Fibroblast of villous mesenchyme (primary cell): ENCODE results near the gene TGM5. TPM values are rescaled to one million over a fixed set of nuclear protein-coding genes. Genes with fewer than 3 reads are reported as not detected.
"Not testable (repeated sequence)": the region's sequence is repeated elsewhere in the genome, so short reads cannot be mapped to it uniquely, and the experiment has no call there.

Experiments
- DNase-seq: peaks from one replicate; pipeline ENCODE4 v3.0.0-alpha.2; 2010; ENCODE audit warnings: low read depth
- H3K4me3 ChIP-seq: 2 replicates; pipeline ENCODE4 v1.5.1; 2011; ENCODE audit warnings: low read depth, mild to moderate bottlenecking, low read length
- total RNA-seq: library from RNA; depleted of rRNA; stranded (reverse); fragments of >200 nt; gene quantifications from 2 replicates; pipeline ENCODE4 v1.2.3, GENCODE V29; 2012
- TF ChIP-seq, protein P1 (sequence below): IDR thresholded peaks from 2 replicates; pipeline ENCODE4 v1.5.1; 2012; ENCODE audit warnings: low read depth, mild to moderate bottlenecking, low read length; ENCODE audit not compliant: insufficient read depth

The TGM5 gene
- total RNA-seq, 1 donor: not detected

DNA sequence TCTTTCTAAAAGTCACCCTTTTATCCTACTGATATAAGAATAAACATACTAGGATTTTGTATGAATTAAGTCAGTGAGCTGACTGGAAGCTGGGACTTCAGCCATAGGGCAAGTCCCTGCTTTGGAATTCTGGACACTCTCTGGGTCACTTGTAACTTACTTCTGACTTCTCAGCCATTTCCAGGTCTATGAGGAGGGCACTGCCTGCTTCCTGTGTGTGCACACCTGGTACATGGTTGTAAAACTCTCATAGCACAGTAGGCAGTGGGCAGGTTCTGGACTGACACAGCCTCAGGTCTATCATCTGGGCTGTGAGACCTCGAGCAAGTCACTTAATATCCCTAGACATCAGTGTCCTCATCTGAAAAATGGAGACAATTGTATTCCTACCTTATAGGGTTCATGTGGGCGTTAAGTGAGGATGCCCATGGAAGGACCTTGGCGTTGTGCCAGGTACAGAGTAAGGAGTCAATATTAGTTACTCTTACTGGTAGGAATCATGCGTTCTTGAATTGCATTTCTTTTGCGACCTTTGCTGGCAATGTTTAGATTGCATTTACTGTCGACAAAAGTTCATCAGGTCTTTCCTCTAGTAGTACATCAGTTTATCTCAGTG lies 27.5 kb upstream of the TGM5 start:
- DNase-seq: no peak
- TF ChIP-seq, protein P1, sequence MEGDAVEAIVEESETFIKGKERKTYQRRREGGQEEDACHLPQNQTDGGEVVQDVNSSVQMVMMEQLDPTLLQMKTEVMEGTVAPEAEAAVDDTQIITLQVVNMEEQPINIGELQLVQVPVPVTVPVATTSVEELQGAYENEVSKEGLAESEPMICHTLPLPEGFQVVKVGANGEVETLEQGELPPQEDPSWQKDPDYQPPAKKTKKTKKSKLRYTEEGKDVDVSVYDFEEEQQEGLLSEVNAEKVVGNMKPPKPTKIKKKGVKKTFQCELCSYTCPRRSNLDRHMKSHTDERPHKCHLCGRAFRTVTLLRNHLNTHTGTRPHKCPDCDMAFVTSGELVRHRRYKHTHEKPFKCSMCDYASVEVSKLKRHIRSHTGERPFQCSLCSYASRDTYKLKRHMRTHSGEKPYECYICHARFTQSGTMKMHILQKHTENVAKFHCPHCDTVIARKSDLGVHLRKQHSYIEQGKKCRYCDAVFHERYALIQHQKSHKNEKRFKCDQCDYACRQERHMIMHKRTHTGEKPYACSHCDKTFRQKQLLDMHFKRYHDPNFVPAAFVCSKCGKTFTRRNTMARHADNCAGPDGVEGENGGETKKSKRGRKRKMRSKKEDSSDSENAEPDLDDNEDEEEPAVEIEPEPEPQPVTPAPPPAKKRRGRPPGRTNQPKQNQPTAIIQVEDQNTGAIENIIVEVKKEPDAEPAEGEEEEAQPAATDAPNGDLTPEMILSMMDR: no peak
- no peak overlapping the region for H3K4me3 ChIP-seq

DNA sequence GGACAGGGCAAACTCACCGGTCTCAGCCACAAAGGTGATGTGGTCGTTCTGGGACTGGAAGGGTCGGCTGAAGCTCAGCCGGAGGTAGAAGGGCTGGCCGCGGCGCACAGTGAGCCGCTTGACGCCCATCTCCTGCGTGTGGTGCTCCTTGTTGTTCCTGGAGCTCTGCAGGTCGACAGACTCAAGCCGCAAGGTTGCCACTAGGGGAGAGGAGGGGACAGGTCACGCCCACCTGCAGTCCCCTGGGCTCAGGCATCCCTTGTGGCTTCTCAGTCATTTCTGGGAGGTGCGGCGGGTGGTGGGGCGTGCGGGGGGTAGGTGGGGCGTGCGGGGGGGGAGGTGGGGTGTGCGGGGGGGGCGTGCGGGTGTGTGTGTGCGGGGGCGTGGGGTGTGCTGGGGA lies 26.7 kb upstream of the TGM5 start:
- TF ChIP-seq, protein P1: no peak
- H3K4me3 ChIP-seq: no peak overlapping the region
- DNase-seq: no peak

DNA sequence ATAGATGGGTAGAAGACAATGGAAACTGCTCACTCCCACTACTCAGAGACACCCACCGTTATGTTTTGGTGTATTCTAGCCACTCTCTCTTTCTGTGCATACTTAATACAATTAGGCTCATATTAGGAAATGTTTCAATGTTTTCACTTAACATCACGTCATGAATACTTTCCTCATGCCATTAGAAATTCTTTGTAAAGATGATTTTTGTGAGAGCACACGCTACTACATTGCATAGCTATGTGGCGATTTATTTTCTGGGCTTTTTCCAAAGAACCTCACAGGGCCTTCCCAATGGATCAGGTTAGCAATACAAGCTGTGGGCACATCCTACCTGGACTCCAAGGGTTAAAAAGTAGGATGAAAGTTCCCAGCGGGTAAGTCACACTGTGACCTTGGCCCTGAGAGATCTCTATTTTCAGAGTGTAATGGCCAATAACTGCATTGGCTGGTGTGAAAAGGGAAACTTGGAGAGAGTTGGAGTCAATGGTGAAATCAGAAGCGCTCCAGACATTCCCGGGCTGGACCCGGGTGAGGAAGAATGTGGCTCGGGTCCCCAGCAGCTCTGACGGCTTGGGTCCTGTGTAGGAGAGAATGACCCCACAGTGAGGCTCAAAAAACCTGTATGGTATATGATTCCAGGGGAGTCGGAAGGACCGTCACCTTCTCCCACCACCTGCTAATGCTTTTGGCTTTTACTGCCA lies 25.8 kb upstream of the TGM5 start:
- TF ChIP-seq, protein P1: no peak
- H3K4me3 ChIP-seq: no peak overlapping the region

DNA sequence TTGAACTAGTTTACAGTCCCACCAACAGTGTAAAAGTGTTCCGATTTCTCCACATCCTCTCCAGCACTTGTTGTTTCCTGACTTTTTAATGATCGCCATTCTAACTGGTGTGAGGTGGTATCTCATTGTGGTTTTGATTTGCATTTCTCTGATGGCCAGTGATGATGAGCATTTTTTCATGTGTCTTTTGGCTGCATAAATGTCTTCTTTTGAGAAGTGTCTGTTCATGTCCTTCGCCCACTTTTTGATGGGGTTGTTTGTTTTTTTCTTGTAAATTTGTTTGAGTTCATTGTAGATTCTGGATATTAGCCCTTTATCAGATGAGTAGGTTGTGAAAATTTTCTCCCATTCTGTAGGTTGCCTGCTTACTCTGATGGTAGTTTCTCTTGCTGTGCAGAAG lies 22.9 kb upstream of the TGM5 start:
- not testable (repeated sequence) for DNase-seq, H3K4me3 ChIP-seq

More for the DNA sequence above, 25.8 kb upstream of the TGM5 start:
- DNase-seq: peak; percentile 3

DNA sequence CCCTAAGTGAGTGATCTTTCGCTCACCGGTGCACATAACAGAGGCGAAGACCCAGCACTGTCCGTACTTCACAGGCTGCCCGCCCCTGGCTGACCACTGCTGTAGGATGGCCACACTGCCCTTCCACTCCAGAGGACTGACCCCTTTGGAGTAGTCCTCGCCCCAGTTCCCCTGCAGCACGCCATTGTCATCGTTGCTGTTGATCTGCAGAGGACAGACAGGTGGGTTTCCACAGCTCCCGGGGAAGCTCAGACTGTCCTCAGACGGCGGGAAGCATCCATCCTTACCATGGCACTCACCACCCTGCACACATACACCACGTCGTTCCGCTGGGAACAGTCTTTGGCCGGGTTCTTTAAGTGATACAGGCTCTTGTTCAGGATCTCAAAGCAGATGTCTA lies 20.5 kb upstream of the TGM5 start:
- TF ChIP-seq, protein P1: no peak
- H3K4me3 ChIP-seq: no peak overlapping the region
- DNase-seq: no peak

DNA sequence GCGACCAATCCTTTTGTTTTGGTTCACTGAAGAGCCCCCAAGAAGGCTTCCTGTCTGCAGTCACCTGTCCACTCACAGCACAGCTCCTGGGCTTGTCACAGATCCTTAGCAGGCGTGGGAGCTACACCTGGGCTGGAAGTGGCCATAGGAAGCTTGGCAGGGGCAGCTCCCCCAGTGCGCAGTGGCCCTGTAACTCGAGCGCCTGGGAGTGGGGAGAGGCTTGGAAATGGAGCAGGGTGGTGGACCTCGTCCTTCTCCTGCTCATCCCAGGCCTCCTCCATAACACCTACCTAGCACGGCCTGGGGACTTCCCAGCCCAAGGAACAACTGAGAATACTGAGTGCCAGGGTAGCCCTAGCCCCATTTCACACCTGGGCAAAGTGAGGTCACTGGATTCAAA lies 19.3 kb upstream of the TGM5 start:
- H3K4me3 ChIP-seq: no peak overlapping the region
- TF ChIP-seq, protein P1: no peak
- no peak for DNase-seq

DNA sequence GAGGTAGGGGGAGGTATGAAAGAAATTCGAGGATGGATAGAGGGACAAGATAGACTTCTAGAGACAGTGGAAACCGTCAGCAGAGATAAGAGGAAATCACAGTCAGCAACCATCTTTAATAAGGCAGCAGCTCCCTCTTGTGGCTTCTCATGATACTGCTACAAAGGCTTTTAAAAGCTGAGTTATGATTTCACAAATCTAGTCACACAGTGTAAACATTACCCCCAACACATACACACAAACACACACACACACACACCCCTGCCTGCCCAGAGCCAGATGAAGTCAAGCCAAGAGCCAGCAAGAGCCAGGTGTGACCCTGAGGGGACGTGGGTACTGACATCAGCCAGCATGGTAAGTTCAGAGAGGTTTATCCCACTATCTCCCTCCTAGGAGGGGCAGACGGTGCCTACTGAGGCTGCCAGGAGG lies 18.9 kb upstream of the TGM5 start:
- H3K4me3 ChIP-seq: no peak overlapping the region
- TF ChIP-seq, protein P1: peak; percentile 88
- peak; percentile 77 for DNase-seq
